ENCODE measurements around the gene IL16. TPM values are rescaled to one million over a fixed set of nuclear protein-coding genes. Genes with fewer than 3 reads are reported as not detected.

The IL16 gene
- total and polyA plus RNA-seq, 11 donors = 1.2 to 21.6 (median 3.7) TPM

DNA sequence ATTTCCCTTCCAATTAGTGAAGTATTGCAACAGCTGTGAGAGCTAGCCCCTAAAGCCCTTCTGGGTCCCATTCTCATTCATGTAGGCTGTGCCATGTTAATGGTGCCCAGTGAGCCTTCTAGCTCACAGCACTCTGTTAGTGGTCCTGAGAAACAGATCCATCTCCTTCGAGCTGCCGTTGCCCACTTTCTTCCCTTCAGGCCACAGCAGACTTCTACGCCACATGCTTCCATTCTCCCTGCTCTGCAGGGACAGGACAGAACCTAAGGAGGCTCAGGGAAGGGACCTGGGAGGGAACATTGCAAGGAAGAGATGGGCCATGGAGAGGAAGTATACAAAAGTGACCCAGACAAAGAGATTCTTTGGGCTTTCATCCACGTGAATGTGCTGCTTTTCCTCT, 139.0 kb downstream of the IL16 start:
- H3K27me3 ChIP-seq = no peaks in the 10 kb centered on the region
- intact Hi-C loops (cut with DNase I) = loop anchor here in 2 of 10 donors (5.0 kb wide), 2 partner anchors 58 to 67 kb away; no protein-coding TSS in a partner anchor
- no peaks in the 10 kb centered on the region for H3K36me3 ChIP-seq
- no peaks in the 10 kb centered on the region for H3K9me3 ChIP-seq
- 84 to 90% (median 88%) methylated on average over 4 of the region's 4 CpGs for WGBS, 4 donors
- TF ChIP-seq, protein P1, sequence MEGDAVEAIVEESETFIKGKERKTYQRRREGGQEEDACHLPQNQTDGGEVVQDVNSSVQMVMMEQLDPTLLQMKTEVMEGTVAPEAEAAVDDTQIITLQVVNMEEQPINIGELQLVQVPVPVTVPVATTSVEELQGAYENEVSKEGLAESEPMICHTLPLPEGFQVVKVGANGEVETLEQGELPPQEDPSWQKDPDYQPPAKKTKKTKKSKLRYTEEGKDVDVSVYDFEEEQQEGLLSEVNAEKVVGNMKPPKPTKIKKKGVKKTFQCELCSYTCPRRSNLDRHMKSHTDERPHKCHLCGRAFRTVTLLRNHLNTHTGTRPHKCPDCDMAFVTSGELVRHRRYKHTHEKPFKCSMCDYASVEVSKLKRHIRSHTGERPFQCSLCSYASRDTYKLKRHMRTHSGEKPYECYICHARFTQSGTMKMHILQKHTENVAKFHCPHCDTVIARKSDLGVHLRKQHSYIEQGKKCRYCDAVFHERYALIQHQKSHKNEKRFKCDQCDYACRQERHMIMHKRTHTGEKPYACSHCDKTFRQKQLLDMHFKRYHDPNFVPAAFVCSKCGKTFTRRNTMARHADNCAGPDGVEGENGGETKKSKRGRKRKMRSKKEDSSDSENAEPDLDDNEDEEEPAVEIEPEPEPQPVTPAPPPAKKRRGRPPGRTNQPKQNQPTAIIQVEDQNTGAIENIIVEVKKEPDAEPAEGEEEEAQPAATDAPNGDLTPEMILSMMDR (IDR thresholded peaks at IDR 0.05) = no peak
- no peak for TF ChIP-seq POLR2A (IDR thresholded peaks at IDR 0.05)
- peaks cover 0 to 34% (median 8%) of the 10 kb centered on the region in 12 donors for H3K4me1 ChIP-seq
- no peak overlapping the region for H3K4me3 ChIP-seq
- no peak overlapping the region for H3K27ac ChIP-seq
- DNase-seq = no peak
- no peak for ATAC-seq

DNA sequence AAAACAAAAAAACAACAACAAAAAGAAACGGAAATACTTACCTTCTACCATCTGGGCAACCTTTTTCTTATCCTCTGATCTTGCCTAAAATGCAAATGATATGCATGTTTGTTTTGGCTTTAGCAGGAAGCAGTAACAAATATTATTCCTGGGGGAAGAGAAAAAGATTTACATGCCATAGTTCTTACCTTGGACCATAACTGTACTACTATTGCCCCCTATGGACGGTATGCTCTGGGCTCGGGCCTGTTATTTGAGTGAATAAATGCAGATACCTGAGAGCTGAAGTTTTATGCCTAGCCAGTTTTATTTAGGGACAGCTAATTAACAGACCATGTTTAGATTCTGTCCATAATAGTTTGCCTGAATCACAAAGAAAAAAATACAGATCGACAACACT, 139.9 kb downstream of the IL16 start:
- WGBS, 4 donors = 78 to 92% (median 89%) methylated on average over 4 of the region's 4 CpGs
- H3K9me3 ChIP-seq = no peaks in the 10 kb centered on the region
- intact Hi-C loops (cut with DNase I) = loop anchor here in 2 of 10 donors (5.0 kb wide), 2 partner anchors 59 to 66 kb away; no protein-coding TSS in a partner anchor
- no peak overlapping the region for H3K27ac ChIP-seq
- no peak overlapping the region for H3K4me3 ChIP-seq
- no peak for DNase-seq
- H3K27me3 ChIP-seq = no peaks in the 10 kb centered on the region
- peaks cover 0 to 34% (median 7%) of the 10 kb centered on the region in 12 donors for H3K4me1 ChIP-seq
- ATAC-seq = no peak
- no peaks in the 10 kb centered on the region for H3K36me3 ChIP-seq
- no peak for TF ChIP-seq POLR2A (IDR thresholded peaks at IDR 0.05)
- TF ChIP-seq, protein P1 (IDR thresholded peaks at IDR 0.05) = peak in 8 of 12 donors; percentile 9 to 36 (median 18)

DNA sequence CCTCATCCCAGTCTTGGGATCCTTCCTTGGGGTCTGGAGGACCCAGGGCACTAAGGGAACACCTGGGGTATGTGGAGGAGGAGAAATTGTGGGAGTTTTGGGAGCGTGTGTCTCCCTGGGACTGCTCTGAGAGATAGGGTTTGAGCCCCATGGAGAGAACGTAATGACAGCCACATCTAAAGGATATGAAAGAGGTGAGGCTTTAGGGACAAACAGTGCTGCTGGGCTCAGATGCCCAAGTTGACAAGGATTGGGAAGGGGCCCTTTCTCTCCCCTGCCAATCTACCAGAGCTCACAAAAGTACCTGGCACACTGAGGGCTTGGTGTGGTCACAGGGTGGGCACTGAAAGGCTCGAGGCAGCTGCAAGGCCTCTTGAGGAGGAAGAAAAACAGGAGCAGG, 140.6 kb downstream of the IL16 start:
- no peak for ATAC-seq
- peak overlapping the region in 4 of 12 donors; percentile 4 to 82 (median 42) for H3K27ac ChIP-seq
- H3K27me3 ChIP-seq = no peaks in the 10 kb centered on the region
- H3K4me3 ChIP-seq = no peak overlapping the region
- TF ChIP-seq, protein P1 (IDR thresholded peaks at IDR 0.05) = no peak
- 77 to 92% (median 87%) methylated on average over 3 of the region's 3 CpGs for WGBS, 4 donors
- intact Hi-C loops (cut with DNase I) = loop anchor here in 2 of 10 donors (5.0 kb wide), 2 partner anchors 60 to 65 kb away; no protein-coding TSS in a partner anchor
- H3K9me3 ChIP-seq = no peaks in the 10 kb centered on the region
- peaks cover 0 to 34% (median 7%) of the 10 kb centered on the region in 12 donors for H3K4me1 ChIP-seq
- DNase-seq = no peak
- no peaks in the 10 kb centered on the region for H3K36me3 ChIP-seq

DNA sequence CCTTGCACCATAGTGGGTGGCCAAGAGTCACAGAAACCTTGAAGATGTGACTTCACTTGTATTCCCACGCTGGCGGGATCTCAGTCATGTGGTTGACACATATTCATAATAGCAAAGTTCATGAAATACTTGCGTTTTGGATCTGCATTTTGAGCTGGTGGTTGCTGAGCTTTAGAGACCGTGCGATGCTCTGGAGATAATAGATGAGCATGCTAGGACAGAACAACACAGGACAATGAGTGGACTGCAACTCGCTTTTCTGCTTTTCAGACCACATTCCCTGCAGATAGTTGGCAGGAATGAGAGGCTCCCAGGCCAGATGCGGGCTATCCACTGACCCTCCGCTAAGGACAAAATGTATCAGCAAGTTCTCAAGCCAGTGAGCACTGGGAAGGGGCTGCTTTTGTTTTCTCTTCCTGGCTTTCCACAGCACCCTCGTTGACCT, 141.1 kb downstream of the IL16 start:
- no peak for TF ChIP-seq POLR2A (IDR thresholded peaks at IDR 0.05)
- TF ChIP-seq, protein P1 (IDR thresholded peaks at IDR 0.05) = no peak
- no peaks in the 10 kb centered on the region for H3K27me3 ChIP-seq
- peak in 2 of 4 donors; percentile 14 to 26 for ATAC-seq
- WGBS, 4 donors = 69 to 80% (median 75%) methylated on average over 9 of the region's 9 CpGs
- DNase-seq = no peak
- peak overlapping the region in 8 of 12 donors; percentile 18 to 82 (median 54) for H3K27ac ChIP-seq
- H3K36me3 ChIP-seq = no peaks in the 10 kb centered on the region
- H3K4me3 ChIP-seq = no peak overlapping the region
- H3K9me3 ChIP-seq = no peaks in the 10 kb centered on the region
- intact Hi-C loops (cut with DNase I) = loop anchor here in 2 of 10 donors (5.0 kb wide), 2 partner anchors 60 to 65 kb away; no protein-coding TSS in a partner anchor
- peaks cover 0 to 34% (median 7%) of the 10 kb centered on the region in 12 donors for H3K4me1 ChIP-seq
